DOHH2 (cell line): ENCODE measurements around the gene ITGA1.

Source experiments
- EZH2phosphoT487 ChIP-seq: fragments of 200-600 bp; sonication (generic); IDR thresholded peaks from 2 replicates; pipeline ENCODE4 v1.6.1; 2017; ENCODE audit warnings: borderline replicate concordance, mild to moderate bottlenecking, antibody characterized with exemption, low read length, moderate library complexity, mixed read lengths
- TF ChIP-seq, protein P1 (sequence below): fragments of 200-600 bp; sonication (generic); IDR thresholded peaks from one replicate; pipeline ENCODE4 v1.5.1; 2014; ENCODE audit warnings: antibody characterized with exemption, mild to moderate bottlenecking, low read depth, low read length; ENCODE audit not compliant: poor library complexity, severe bottlenecking

DNA sequence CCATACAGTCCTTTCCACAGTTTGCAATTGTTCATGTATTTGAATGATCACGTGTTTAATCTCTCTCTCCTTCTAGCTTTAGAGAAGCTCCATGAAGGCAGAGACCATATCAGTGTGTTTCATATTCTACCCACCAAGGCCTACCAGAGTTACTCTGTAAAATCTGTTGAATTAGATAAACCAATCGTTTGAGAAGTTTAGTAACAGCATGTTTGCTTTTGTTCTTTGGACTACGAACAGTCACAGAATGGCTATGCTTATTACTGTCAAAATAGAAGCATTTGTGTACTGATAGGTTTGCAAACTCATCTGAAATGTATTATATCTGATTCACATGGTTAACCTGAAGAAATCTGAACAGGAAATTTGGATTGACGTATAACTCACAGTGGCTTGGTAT lies 93.8 kb downstream of the ITGA1 start:
- TF ChIP-seq, protein P1, sequence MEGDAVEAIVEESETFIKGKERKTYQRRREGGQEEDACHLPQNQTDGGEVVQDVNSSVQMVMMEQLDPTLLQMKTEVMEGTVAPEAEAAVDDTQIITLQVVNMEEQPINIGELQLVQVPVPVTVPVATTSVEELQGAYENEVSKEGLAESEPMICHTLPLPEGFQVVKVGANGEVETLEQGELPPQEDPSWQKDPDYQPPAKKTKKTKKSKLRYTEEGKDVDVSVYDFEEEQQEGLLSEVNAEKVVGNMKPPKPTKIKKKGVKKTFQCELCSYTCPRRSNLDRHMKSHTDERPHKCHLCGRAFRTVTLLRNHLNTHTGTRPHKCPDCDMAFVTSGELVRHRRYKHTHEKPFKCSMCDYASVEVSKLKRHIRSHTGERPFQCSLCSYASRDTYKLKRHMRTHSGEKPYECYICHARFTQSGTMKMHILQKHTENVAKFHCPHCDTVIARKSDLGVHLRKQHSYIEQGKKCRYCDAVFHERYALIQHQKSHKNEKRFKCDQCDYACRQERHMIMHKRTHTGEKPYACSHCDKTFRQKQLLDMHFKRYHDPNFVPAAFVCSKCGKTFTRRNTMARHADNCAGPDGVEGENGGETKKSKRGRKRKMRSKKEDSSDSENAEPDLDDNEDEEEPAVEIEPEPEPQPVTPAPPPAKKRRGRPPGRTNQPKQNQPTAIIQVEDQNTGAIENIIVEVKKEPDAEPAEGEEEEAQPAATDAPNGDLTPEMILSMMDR, result no peak
- no peak for TF ChIP-seq EZH2phosphoT487
